GM12878 (cell line): ENCODE measurements around the gene TDP2. TPM values are rescaled to one million over a fixed set of nuclear protein-coding genes. Genes with fewer than 3 reads are reported as not detected.

ENCODE experiments used
- polyA plus RNA-seq, 11 experiments: library from polyadenylated mRNA; depleted of rRNA in 4 of 11; unstranded in 6 of 11; stranded (reverse) in 5 of 11; fragments of >200 nt; fragmentation: Nextera tagmentation in 4 of 11; fragmentation: Illumina TruSeq in 1 of 11; extraction: Ambion mirVana in 4 of 11; extraction: Trizol in 1 of 11; gene quantifications; 1 replicate in 1 of 11; 2 replicates in 10 of 11; pipeline versions ENCODE4 v1.2.1 to v1.2.3, GENCODE V29; 2011 to 2016; ENCODE audit warnings: inconsistent platforms in 2 of 11, missing spikeins in 2 of 11, low read depth in 1 of 11
- total RNA-seq, 4 experiments: library from RNA; depleted of rRNA in 3 of 4; stranded (reverse); fragments of >200 nt in 3 of 4; fragmentation: Illumina TruSeq in 1 of 4; extraction: Trizol in 1 of 4; gene quantifications; 2 replicates each; pipeline versions ENCODE4 v1.2.1 to v1.2.3, GENCODE V29; 2013 to 2021

TDP2 gene
- total and polyA plus RNA-seq, 10 of the 15 experiments (the other 5 are each of a cell fraction or from before 2014, with no cell fraction given), result 24.4 to 53.3 (median 38.8) TPM

Other genes starting within 250 kb of the TDP2 start
- gene GPLD1, start 177.3 kb downstream of the TDP2 start, total RNA-seq (2014; rRNA removed), result 1.0 TPM in 2 replicates
- 0.60 and 1.0 TPM in 2 replicates for gene GPLD1, start 177.3 kb downstream of the TDP2 start, total RNA-seq (2014; rRNA removed; fragmentation: Illumina TruSeq; extraction: Trizol)
- 1.0 and 1.2 TPM in 2 replicates for gene GPLD1, start 177.3 kb downstream of the TDP2 start, total RNA-seq (2021)
- 0.73 and 0.75 TPM in 2 replicates for gene GPLD1, start 177.3 kb downstream of the TDP2 start, polyA plus RNA-seq (2011; rRNA removed)
- gene GPLD1, start 177.3 kb downstream of the TDP2 start, polyA plus RNA-seq (2014; fragmentation: Illumina TruSeq; extraction: Trizol), result 0.51 and 0.60 TPM in 2 replicates
- gene GPLD1, start 177.3 kb downstream of the TDP2 start, polyA plus RNA-seq (2014; fragmentation: Nextera tagmentation; extraction: Ambion mirVana), result under 1 TPM; 0.13 to 0.16 TPM
- 0.46 and 0.99 TPM in 2 replicates for gene GPLD1, start 177.3 kb downstream of the TDP2 start, polyA plus RNA-seq (2014; rRNA removed)
- gene GPLD1, start 177.3 kb downstream of the TDP2 start, polyA plus RNA-seq (2016; fragmentation: Nextera tagmentation; extraction: Ambion mirVana), result under 1 TPM; 0.04 to 0.66 TPM
- 10.2 and 10.6 TPM in 2 replicates for gene ALDH5A1, start 171.9 kb downstream of the TDP2 start, total RNA-seq (2014; rRNA removed)
- gene ALDH5A1, start 171.9 kb downstream of the TDP2 start, total RNA-seq (2014; rRNA removed; fragmentation: Illumina TruSeq; extraction: Trizol), result 6.5 and 8.5 TPM in 2 replicates
- gene ALDH5A1, start 171.9 kb downstream of the TDP2 start, total RNA-seq (2021), result 13.8 and 15.3 TPM in 2 replicates
- 6.2 and 7.7 TPM in 2 replicates for gene ALDH5A1, start 171.9 kb downstream of the TDP2 start, polyA plus RNA-seq (2011; rRNA removed)
- gene ALDH5A1, start 171.9 kb downstream of the TDP2 start, polyA plus RNA-seq (2014; fragmentation: Illumina TruSeq; extraction: Trizol), result 12.5 and 13.5 TPM in 2 replicates
- gene ALDH5A1, start 171.9 kb downstream of the TDP2 start, polyA plus RNA-seq (2014; fragmentation: Nextera tagmentation; extraction: Ambion mirVana), result 1 to 10 TPM; 2.6 to 6.9 TPM
- gene ALDH5A1, start 171.9 kb downstream of the TDP2 start, polyA plus RNA-seq (2014; rRNA removed), result 10.6 and 11.0 TPM in 2 replicates
- gene ALDH5A1, start 171.9 kb downstream of the TDP2 start, polyA plus RNA-seq (2016; fragmentation: Nextera tagmentation; extraction: Ambion mirVana), result 10 to 100 TPM in 1 of 2 experiments, 1 to 10 TPM in 1; 8.2 to 11.9 TPM
- gene KIAA0319, start 20.7 kb downstream of the TDP2 start, total RNA-seq (2014; rRNA removed), result 0.05 TPM in 1 of 2 replicates, not detected in the other
- gene KIAA0319, start 20.7 kb downstream of the TDP2 start, total RNA-seq (2014; rRNA removed; fragmentation: Illumina TruSeq; extraction: Trizol), result 0.04 TPM in 1 of 2 replicates, not detected in the other
- gene KIAA0319, start 20.7 kb downstream of the TDP2 start, total RNA-seq (2021), result 0.03 and 0.05 TPM in 2 replicates
- 0.01 TPM in 1 of 2 replicates, not detected in the other for gene KIAA0319, start 20.7 kb downstream of the TDP2 start, polyA plus RNA-seq (2011; rRNA removed)
- 0.06 and 0.09 TPM in 2 replicates for gene KIAA0319, start 20.7 kb downstream of the TDP2 start, polyA plus RNA-seq (2014; fragmentation: Illumina TruSeq; extraction: Trizol)
- under 1 TPM in 1 of 2 experiments, not detected in 1; 0.02 TPM for gene KIAA0319, start 20.7 kb downstream of the TDP2 start, polyA plus RNA-seq (2014; fragmentation: Nextera tagmentation; extraction: Ambion mirVana)
- 0.03 and 0.08 TPM in 2 replicates for gene KIAA0319, start 20.7 kb downstream of the TDP2 start, polyA plus RNA-seq (2014; rRNA removed)
- gene KIAA0319, start 20.7 kb downstream of the TDP2 start, polyA plus RNA-seq (2016; fragmentation: Nextera tagmentation; extraction: Ambion mirVana), result under 1 TPM; 0.05 to 0.09 TPM
- 6.0 and 7.5 TPM in 2 replicates for gene ACOT13, start 178 bp upstream of the TDP2 start, total RNA-seq (2014; rRNA removed)
- gene ACOT13, start 178 bp upstream of the TDP2 start, total RNA-seq (2014; rRNA removed; fragmentation: Illumina TruSeq; extraction: Trizol), result 26.6 and 28.2 TPM in 2 replicates
- 28.6 and 33.8 TPM in 2 replicates for gene ACOT13, start 178 bp upstream of the TDP2 start, total RNA-seq (2021)
- 31.4 and 48.4 TPM in 2 replicates for gene ACOT13, start 178 bp upstream of the TDP2 start, polyA plus RNA-seq (2011; rRNA removed)
- gene ACOT13, start 178 bp upstream of the TDP2 start, polyA plus RNA-seq (2014; fragmentation: Illumina TruSeq; extraction: Trizol), result 41.9 and 46.5 TPM in 2 replicates
- gene ACOT13, start 178 bp upstream of the TDP2 start, polyA plus RNA-seq (2014; fragmentation: Nextera tagmentation; extraction: Ambion mirVana), result 10 to 100 TPM; 54.8 to 60.6 TPM
- gene ACOT13, start 178 bp upstream of the TDP2 start, polyA plus RNA-seq (2014; rRNA removed), result 19.6 and 26.8 TPM in 2 replicates
- 10 to 100 TPM; 55.7 to 57.1 TPM for gene ACOT13, start 178 bp upstream of the TDP2 start, polyA plus RNA-seq (2016; fragmentation: Nextera tagmentation; extraction: Ambion mirVana)
- gene C6orf62, start 52.3 kb upstream of the TDP2 start, total RNA-seq (2014; rRNA removed), result 55.6 and 61.5 TPM in 2 replicates
- gene C6orf62, start 52.3 kb upstream of the TDP2 start, total RNA-seq (2014; rRNA removed; fragmentation: Illumina TruSeq; extraction: Trizol), result 92.2 and 92.7 TPM in 2 replicates
- 111 and 113 TPM in 2 replicates for gene C6orf62, start 52.3 kb upstream of the TDP2 start, total RNA-seq (2021)
- gene C6orf62, start 52.3 kb upstream of the TDP2 start, polyA plus RNA-seq (2011; rRNA removed), result 128 and 158 TPM in 2 replicates
- gene C6orf62, start 52.3 kb upstream of the TDP2 start, polyA plus RNA-seq (2014; fragmentation: Illumina TruSeq; extraction: Trizol), result 125 and 161 TPM in 2 replicates
- gene C6orf62, start 52.3 kb upstream of the TDP2 start, polyA plus RNA-seq (2014; fragmentation: Nextera tagmentation; extraction: Ambion mirVana), result 100 to 1,000 TPM; 196 to 565 TPM
- gene C6orf62, start 52.3 kb upstream of the TDP2 start, polyA plus RNA-seq (2014; rRNA removed), result 66.8 and 73.9 TPM in 2 replicates
- 100 to 1,000 TPM; 290 to 309 TPM for gene C6orf62, start 52.3 kb upstream of the TDP2 start, polyA plus RNA-seq (2016; fragmentation: Nextera tagmentation; extraction: Ambion mirVana)
- 53.0 and 57.5 TPM in 2 replicates for gene GMNN, start 108.0 kb upstream of the TDP2 start, total RNA-seq (2014; rRNA removed)
- 77.9 and 80.3 TPM in 2 replicates for gene GMNN, start 108.0 kb upstream of the TDP2 start, total RNA-seq (2014; rRNA removed; fragmentation: Illumina TruSeq; extraction: Trizol)
- 50.0 and 51.9 TPM in 2 replicates for gene GMNN, start 108.0 kb upstream of the TDP2 start, total RNA-seq (2021)
- 125 and 181 TPM in 2 replicates for gene GMNN, start 108.0 kb upstream of the TDP2 start, polyA plus RNA-seq (2011; rRNA removed)
- 84.5 and 107 TPM in 2 replicates for gene GMNN, start 108.0 kb upstream of the TDP2 start, polyA plus RNA-seq (2014; fragmentation: Illumina TruSeq; extraction: Trizol)
- gene GMNN, start 108.0 kb upstream of the TDP2 start, polyA plus RNA-seq (2014; fragmentation: Nextera tagmentation; extraction: Ambion mirVana), result 100 to 1,000 TPM; 146 to 153 TPM
- 51.3 and 70.6 TPM in 2 replicates for gene GMNN, start 108.0 kb upstream of the TDP2 start, polyA plus RNA-seq (2014; rRNA removed)
- gene GMNN, start 108.0 kb upstream of the TDP2 start, polyA plus RNA-seq (2016; fragmentation: Nextera tagmentation; extraction: Ambion mirVana), result 100 to 1,000 TPM; 140 to 141 TPM
- not detected in 2 replicates for gene ARMH2, start 132.0 kb upstream of the TDP2 start, total RNA-seq (2014; rRNA removed)
- gene ARMH2, start 132.0 kb upstream of the TDP2 start, total RNA-seq (2014; rRNA removed; fragmentation: Illumina TruSeq; extraction: Trizol), result not detected in 2 replicates
- 0.35 TPM in 1 of 2 replicates, not detected in the other for gene ARMH2, start 132.0 kb upstream of the TDP2 start, total RNA-seq (2021)
- gene ARMH2, start 132.0 kb upstream of the TDP2 start, polyA plus RNA-seq (2011; rRNA removed), result not detected in 2 replicates
- gene ARMH2, start 132.0 kb upstream of the TDP2 start, polyA plus RNA-seq (2014; fragmentation: Illumina TruSeq; extraction: Trizol), result not detected in 2 replicates
- under 1 TPM in 1 of 2 experiments, not detected in 1; 0.18 TPM for gene ARMH2, start 132.0 kb upstream of the TDP2 start, polyA plus RNA-seq (2014; fragmentation: Nextera tagmentation; extraction: Ambion mirVana)
- gene ARMH2, start 132.0 kb upstream of the TDP2 start, polyA plus RNA-seq (2014; rRNA removed), result 0.46 TPM in 1 of 2 replicates, not detected in the other
- not detected for gene ARMH2, start 132.0 kb upstream of the TDP2 start, polyA plus RNA-seq (2016; fragmentation: Nextera tagmentation; extraction: Ambion mirVana)